EL (cell line): ENCODE data around the gene MVD.
"Not testable (repeated sequence)": the region's sequence is repeated elsewhere in the genome, so short reads cannot be mapped to it uniquely, and the experiment has no call there.

ENCODE experiments used
- DNase-seq: peaks from one replicate; pipeline ENCODE4 v3.0.0-alpha.2; 2016

MVD gene

DNA sequence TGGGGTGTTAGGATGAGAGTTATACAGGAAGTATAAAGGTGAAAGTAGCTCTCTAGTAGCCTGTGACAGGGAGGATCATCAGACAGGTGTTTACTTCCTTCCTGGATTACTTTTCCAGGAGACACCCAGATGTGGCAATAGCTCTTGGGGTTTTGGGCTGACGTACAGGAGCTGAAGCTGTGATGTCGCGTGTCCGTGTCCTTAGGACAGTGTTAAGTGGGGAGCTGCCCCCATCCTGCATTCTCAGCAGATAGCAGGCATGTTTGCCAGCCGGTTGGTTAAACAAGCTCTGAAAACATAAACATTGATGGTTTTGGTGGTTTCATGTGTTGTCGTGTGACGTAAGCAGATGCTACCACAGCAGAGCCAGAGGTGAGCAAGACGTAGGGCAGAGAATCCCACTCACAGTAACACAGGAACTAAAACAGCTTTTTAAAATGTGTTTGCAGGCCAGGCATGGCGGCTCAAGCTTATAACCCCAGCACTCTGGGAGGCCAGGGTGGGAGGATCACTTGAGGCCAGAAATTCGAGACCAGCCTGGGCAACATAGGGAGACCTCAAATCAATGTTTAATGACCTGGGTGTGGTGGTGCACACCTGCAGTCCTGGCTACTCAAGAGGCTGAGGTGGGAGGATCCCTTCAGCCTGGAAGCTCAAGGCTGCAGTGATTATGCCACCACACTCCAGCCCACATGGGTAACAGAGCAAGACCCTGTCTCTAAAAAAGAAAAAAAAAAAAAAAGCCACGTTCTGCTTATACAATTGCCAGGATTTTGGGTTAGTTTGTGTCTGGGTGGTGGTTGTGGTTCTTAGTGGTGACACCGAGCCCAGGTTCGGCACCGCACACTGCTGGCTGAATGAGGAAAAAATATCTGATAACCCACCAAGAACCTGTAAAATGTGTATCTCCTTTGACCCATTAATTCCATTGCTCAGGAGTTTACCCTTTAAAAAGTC is 42.8 kb downstream of the MVD start:
- DNase-seq = no peak

DNA sequence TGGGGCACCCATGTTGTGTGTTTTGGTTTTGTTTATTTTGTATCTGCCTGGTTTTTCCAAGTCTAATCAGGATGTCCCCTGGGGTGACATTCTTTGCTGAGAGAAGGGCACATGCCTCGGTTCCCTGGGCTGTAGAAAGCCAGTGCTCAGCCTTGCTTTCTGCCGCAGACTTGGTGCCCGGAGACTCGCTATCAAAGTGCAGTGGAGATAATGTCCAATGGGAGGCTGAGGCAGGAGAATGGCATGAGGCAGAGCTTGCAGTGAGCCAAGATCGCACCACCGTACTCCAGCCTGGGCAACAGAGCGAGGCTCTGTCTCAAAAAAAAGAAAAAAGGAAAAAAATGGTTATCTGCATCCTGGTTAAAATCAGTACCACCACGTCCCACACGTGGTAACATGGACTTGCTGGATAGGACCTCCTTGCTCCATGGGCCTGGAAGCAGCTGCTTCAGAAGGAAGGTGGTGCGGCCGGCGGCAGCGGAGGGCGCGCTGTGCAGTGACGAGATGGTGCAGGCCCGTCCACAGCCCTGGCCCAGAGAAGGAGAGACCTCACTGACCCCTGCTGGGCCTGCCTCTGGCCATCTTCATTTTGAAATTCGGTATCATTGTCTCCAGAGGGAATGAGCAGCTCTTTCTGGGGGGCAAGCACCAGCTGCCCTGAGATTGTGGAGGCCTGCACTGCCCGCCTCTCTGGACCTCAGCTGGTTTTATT is 43.8 kb downstream of the MVD start:
- no peak for DNase-seq

DNA sequence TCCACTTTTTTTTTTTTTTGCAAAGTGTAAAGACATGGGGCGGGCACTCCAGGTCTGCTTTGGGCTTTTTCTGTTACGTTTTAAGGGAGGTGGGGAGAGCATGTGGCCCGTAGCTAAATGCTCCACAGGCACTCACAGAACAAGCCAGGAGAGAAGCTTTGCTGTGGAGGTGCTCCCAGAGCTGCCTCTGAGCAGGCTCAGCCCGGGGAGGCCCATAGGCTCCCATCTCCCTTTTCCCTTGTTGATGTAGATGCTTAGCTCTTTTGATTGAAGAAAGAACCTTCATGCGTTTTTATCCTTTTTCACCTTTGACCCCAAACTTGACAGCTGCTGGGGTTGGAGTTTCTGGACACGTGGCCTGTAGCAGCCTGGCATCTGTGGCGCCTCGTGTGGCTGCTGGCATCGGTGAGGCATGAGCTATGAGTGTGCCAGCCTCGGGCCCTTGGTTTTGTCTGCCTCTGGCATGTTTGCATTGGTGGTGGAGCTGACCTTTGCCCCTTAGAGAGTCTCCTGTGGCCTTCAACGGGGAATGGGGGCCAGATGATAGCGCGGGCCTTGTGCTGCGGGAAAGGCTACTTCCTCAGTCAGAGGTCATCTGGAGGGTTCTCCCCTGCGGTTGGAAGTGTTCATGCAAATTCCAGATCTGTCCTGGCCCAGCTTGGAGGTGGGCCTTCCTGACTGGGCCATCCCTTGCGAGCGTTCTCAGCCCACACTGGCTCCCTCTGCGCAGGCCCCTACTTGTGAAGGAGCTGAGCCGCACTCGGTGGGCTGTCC is 44.5 kb downstream of the MVD start:
- DNase-seq = no peak

DNA sequence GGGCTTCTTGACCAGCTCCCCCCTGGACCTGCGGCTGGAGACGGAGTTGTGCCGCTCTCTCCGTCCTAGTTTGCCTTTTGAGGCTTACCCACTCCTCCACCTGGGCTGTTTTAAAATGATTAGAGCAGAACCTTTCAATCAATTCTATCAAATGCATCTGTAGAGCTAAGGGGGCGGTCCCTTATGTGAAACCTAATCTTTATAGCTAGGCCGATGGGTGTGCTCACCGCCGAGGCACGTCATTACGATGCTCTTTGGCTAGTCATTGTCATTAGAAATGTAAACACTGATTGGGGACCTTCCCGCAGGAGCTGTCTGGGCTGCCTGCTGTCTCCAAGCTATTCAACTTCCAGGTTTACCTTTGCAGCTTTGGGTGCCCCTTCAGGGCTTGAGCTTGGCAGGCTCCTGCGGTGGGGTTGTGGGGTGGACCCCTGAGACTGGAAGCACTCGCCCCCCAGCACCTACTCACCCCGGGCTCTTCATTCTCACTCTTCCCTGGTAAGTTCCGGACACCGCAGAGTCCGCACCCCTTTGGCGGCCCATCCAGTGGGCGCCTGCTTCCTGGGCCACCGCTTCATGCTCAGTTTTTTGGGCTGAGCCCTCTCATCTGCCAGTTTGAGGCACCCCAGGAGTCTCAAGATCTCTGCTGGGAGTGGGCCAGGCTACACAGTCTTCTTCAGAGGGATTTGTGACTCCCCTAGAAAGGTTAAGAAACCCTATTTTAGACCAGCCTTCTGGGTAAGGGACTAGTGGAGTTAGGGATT is 45.4 kb downstream of the MVD start:
- no peak for DNase-seq

DNA sequence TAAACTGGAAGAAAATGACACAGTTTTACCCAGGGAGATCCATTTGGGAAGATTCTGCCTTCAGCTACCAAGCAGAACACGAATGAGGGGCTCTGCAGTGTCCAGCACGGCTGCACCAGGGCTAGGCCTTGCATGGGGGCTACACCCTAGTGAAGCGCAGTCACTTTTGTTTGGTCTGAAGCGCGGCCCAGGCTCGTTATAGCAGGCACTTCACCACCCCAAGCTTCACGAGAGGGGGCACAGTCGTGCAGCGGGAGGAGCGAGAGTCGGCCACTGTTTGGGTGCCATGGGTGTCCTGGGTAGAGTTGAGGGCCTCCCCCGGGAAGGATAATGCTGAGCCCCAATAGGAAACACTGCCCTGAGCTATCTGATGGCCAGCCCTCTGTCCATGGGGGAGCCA is 46.2 kb downstream of the MVD start:
- no peak for DNase-seq

DNA sequence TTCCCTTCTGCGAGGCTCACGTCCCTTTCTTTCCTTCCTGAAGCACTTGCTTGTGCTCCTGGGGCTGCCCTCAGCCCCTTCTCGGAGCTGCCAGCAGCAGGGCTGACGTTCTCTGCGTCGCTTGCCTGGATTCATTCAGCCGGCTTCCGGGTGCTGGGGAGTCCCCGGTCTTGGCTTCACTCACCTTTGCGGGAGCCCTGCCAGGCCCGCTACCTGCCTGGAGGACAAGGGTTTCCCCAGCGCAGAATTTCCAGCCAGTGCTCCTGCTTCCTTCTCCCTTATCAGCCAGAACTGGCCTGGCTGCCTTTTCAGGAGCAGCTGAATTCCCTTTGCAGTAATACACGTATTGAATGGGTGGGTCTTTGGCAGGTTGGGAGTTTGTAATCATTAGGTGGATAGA is 46.6 kb downstream of the MVD start:
- DNase-seq = no peak

DNA sequence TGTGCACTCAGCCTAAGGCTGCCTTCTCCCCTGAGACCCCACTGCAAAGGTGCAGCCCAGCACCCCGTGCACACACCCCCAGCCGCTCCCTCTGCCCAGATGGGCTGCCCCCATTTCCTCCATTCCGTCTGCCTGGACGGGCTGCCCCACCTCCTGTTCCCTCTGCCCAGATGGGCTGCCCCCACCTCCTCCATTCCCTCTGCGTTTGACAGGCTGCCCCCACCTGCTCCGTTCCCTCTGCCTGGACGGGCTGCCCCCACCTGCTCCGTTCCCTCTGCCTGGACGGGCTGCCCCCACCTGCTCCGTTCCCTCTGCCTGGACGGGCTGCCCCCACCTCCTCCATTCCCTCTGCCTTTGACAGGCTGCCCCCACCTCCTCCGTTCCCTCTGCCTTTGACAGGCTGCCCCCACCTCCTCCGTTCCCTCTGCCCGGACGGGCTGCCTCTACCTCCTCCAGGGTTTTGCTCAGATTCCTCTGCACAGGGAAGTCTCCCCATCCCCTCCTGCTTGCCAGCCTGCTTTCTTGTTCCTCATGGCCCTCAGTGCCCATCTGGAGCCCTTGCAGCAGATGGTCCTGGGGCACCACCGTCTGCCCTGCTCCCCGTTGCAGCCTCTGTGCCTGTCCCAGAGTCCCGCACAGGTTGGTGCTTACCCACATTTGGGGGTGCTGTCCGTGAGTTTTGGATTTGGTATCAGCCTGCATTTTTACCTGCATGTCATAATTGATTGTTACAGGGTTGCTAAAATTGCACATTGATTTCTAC is 47.9 kb downstream of the MVD start:
- DNase-seq = no peak

DNA sequence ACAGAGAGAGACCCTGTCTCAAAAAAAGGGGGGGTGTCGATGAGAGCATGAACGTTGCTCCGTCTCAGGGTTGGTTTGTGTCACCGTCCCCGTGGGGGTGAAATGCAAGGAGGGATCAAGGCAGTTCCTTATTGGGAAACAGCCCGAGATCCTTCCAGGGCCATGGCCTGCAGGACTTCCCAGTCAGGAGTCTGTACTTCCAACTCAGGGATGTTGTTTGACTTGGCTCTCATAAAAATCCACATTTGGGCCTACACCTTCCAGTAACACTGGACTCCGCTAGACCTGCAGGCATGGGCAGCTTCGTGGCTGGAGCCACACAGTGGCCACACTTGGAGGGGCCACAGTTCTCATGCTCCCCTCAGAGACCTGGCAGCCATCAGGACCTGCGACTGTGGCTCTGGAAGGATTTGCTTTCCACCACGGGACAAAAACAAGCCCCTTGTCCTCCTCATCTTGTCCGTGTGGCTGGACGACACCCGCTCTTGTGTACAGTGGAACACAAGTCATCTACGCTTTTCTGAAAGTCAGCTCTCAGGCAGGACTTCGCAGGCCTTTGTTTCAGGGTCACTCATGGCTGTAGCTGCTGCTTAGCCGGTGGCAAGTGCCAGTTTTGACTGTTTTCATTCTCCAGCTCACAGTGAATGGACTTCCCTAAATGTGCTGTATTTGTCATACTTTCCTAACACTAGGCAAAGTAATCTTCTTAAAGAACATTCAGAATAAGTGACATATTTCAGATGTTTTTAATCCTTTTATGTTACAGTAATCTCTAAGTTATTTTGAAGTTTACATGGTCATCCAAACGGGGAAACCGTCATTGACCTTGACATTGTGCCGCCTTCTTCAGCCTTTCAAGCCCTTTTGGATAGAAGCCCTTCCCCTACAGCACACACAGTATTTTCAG is 48.7 kb downstream of the MVD start:
- DNase-seq = no peak

DNA sequence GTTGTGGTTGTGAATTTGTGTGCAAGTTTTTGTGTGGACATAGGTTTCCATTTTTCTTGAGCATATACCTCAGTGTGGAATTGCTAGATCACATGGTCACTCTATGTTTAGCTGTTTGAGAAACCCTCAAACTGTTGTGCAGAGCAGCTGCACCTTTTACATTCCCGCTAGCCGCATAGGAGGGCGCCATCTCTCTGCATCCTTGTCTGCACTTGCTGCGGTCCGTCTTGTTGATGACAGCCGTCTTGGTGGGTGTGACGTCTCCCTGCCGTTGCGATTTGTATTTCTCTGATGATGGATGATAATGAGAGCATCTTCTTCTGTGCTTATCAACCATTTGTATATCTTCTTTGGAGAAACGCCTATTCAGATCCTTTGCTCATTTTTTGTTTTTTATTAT is 49.6 kb downstream of the MVD start:
- DNase-seq = no peak

DNA sequence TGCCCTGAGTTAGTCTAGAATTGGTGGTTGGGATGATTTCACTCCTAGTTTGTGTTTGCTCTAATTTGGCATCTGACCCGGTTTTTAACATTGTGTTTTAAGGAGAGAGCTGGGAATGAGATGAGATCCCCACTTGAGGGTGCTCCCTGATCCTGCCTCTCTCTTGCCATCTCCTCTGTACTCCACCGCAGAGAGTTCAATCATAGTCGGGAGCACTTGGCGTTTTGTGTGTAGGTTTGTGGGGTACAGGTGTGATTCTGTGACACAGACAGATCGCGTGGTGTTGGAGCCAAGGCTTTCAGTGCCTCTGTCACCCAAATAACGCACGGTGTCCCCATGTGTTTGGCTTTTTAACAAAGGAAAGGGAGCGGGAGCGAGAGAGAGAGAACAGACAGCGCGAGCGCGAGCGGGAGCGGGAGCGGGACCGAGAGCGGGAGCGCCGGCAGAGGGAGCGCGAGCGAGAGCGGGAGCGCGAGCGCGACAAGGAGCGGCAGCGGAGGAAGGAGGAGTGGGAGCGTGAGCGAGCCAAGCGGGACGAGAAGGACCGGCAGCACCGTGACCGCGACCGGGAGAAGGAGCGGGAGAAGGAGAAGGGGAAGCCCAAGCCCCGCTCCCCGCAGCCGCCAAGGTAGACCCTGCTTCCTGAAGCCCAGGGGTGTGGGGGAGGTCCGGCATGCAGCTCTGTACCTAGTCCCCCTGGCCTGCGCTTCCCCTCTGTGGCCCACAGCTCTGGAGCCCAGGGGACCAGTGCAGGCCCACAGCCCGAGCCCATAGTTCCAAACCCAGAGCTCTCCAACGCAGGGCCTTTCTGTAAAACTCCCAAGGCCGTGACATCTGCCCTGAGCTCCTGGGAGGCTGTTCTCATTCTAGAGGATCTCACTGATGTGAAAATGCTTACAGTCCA is 51.7 kb downstream of the MVD start:
- no peak for DNase-seq

DNA sequence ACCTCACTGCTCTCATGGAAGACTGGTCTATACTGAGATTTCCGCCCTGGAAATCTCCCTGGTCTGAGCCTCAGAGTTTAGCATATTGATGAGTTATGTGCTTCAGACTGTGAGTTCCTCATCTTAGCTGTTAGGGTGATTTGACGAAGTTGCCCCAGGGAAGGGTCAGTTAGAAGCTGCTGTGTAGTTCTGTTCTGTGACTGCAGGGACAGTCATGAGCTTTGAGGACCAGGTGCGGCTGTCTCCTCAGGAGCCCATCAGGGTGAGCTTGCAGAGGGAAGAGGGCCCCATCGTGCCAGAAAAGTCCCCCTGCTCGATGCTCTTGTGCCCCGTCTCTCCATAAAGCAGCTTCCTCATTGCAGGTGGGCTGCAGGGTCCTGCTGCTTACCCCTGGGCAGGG is 52.8 kb downstream of the MVD start:
- DNase-seq = no peak

DNA sequence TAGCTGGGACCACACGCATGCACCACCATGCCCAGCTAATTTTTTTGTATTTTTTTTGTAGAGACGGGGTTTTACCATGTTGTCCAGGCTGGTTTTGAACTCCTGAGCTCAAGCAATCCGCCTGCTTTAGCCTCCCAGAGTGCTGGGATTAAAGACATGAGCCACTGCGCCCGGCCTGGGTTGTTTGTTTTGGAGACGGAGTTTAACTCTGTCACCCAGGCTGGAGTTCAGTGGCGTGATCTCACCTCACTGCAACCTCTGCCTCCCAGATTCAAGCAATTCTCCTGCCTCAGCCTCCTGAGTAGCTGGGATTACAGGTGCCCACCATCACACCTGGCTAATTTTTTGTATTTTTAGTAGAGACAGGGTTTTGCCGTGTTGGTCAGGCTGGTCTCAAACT is 53.5 kb downstream of the MVD start:
- not testable (repeated sequence) for DNase-seq

DNA sequence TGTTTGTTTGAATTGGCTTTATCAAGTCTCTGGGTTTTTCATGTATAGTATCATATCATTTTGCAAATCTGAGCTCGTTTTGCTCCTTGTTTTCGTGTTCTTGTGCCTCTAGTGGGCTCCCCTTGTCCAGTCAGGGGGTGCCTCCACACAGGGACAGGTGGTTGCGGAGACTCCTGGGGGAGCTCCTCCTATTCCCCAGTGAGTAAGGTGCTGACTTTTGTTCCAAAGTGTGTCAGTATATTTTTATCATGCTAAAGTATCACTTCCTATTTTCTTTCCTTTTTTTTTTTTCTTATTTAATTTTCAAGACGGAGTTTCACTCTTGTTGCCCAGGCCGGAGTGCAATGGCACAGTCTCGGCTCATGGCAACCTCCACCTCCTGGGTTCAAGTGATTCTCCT is 54.8 kb downstream of the MVD start:
- DNase-seq = no peak

DNA sequence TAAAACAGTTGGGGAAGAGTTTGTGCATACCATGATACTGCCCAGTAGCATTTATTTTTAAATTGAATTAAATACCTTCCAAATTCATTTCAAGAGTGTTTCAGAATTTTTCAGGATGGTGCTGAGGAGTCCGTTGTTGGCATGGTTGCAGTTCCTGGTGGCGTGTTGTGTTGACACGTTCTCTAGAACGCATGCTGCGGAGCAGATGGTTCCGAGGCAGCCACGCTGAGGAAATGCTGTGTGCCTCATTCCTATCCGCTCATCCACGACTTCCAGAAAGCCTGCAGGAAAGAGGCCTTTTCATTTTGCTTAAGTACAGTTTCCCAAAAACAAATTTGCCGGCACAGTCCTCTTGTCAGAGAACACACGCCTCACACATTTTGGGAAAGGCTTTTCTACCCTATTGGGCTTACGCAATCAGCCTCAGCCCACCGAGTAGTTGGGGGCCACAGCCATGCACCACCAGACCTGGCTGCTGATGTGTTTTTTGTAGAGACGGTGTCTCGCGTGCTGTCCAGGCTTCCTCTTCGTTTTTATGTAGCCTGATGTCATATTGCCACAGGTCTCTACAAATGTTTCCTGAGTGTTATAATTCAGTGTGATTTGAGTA is 56.6 kb downstream of the MVD start:
- no peak for DNase-seq

DNA sequence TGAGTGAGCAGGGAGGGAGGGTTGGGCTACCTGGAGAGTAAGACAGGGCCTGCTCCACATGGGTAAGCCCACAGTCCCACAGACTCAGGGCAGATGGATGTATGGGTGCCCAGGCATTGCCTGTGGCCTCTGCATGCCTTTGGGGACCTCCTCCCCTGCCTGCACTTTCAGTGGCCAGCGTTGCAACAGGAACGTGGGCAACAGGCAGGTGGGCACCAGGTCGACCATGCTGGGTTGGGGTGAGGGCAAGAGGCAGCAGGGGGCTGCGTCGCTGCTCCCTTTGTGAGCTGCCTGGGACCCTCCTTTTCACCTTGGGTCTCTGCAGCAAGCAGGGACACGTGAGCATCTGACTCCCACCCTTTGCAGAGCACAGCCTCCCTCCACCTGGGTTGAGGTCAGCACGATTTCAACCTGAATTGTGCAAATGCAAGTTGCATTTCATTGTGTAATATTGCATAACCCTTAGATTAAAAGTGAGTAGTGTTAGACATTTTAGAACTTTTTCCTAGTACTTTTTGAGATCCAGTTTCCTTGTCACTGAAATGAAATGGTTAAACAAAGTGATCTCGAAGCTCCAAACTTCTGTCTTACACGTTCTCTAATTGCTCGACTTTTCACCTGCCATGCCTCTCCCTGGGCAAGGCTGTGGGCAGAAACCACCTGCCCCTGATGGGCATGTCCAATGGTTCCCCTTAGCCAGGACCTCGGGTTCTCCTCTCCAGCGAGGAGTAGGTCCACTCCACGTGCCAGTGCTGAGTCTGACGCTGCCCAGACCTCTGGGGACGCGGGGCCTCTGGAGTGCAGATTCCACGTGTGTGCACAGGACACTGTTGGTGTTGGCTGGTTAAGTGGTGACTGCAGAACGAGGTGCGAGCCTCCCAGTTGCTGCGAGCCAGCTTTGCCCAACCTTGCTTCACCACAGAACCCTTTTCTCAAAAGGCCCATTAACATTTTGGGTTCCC is 57.4 kb downstream of the MVD start:
- no peak for DNase-seq

DNA sequence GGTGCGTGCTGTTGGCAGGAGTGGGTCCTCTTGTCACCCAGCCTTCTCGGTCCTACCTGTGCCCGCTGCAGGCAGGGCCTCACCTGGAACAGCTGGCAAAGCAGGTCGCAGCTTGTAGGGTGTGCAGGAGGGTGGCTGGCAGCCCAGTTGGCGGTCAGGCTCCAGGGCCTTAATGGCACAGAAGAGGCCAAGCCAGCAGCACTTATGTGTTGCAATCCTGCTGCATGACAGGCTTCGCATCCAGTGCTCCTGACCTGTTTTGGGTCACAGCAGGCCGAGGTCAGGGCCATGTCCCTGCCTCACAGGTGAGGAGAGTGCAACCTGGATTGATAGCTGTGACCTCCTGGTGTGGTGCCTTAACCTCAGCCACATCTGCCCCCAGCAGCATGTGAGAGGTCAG is 60.8 kb downstream of the MVD start:
- no peak for DNase-seq
